Heart left ventricle (tissue), 13 donors: ENCODE data around the gene FHOD1.

Experiments
- POLR2A ChIP-seq, 2 donors: fragments of 450-650 bp; IDR thresholded peaks; one replicate each; pipeline ENCODE4 v1.6.1; 2017; ENCODE audit warnings: antibody characterized with exemption in 2 of 2, mild to moderate bottlenecking in 2 of 2, moderate library complexity in 2 of 2
- TF ChIP-seq, protein P1 (sequence below), 12 donors: fragments of 200-600 bp; sonication (generic) in 4 of 12; IDR thresholded peaks; one replicate each; pipeline versions ENCODE4 v1.5.0 to v1.8.0; 2018 to 2022; ENCODE audit warnings: antibody characterized with exemption in 12 of 12, mild to moderate bottlenecking in 5 of 12
- donor health status: ischemic (EF 13 %, LVEDD 7.1; RV severe dilation, severe dysfunction).
- donor health status: DM: no; HTN: yes; CAD: no.
- donor health status: DM: no; HTN: no; CAD: no.
- donor health status: ischemic (EF 25% LVEDD 6.9; RV normal size, moderate dysfunction).
- donor health status: ischemic (EF 25% LVEDD 5.7; RV mildly dilated, moderate dysfunction).
- donor health status: ischemic (EF 35%, LVEDD 5.7; RV mildly dilated, moderate dysfunction).
- donor health status: nonischemic (EF 11% LVEDD 7.7; RV severe dilation, severe dysfunction).
- donor health status: DM: yes; HTN: yes; CAD: no.
- donor health status: PGD.
- donor health status: ischemic (EF 29% LVEDD 5.4; RV normal size, mild dysfunction).
- donor health status: nonischemic (EF 23%, LVEDD 6.1; RV moderate dilation, normal function).

DNA sequence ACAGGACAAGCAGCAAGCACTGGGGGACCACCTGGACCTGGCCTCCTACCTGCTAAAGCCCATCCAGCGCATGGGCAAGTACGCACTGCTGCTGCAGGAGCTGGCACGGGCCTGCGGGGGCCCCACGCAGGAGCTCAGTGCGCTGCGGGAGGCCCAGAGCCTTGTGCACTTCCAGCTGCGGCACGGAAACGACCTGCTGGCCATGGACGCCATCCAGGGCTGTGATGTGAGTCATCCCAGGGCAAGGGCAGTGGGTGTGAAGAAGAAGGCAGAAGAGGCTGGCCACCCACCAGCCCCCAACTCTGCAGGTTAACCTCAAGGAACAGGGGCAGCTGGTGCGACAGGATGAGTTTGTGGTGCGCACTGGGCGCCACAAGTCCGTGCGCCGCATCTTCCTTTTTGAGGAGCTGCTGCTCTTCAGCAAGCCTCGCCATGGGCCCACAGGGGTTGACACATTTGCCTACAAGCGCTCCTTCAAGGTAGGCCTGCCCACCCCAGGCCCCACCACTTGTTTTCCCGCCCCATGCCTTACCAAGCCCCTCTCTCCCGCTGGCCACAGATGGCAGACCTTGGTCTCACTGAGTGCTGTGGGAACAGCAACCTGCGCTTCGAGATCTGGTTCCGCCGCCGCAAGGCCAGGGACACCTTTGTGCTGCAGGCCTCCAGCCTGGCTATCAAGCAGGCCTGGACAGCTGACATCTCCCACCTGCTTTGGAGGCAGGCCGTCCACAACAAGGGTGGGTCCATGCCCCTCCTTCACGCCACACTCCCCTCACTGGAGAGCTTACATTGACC, 39.4 kb upstream of the FHOD1 start:
- TF ChIP-seq, protein P1, sequence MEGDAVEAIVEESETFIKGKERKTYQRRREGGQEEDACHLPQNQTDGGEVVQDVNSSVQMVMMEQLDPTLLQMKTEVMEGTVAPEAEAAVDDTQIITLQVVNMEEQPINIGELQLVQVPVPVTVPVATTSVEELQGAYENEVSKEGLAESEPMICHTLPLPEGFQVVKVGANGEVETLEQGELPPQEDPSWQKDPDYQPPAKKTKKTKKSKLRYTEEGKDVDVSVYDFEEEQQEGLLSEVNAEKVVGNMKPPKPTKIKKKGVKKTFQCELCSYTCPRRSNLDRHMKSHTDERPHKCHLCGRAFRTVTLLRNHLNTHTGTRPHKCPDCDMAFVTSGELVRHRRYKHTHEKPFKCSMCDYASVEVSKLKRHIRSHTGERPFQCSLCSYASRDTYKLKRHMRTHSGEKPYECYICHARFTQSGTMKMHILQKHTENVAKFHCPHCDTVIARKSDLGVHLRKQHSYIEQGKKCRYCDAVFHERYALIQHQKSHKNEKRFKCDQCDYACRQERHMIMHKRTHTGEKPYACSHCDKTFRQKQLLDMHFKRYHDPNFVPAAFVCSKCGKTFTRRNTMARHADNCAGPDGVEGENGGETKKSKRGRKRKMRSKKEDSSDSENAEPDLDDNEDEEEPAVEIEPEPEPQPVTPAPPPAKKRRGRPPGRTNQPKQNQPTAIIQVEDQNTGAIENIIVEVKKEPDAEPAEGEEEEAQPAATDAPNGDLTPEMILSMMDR (IDR thresholded peaks at IDR 0.05) = no peak
- no peak for TF ChIP-seq POLR2A (IDR thresholded peaks at IDR 0.05)
